ENCODE data around the gene LIN7C.

The LIN7C gene

DNA sequence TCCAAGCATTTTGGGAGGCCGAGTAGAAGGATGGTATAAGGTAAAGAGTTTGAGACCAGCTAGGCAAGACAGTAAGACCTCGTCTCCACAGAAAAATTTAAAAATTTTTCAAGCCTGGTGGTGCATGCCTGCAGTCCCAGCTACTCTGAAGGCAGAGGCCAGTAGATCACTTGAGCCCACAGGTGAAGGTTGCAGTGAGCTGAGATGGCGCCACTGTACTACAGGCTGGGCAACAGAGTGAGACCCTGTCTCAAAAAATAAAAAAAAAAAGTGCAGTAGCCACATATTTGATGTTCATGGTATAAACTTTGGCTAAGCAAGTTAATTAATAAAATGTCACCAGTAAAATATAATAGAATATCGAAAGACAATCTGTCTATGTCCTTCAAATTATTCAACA lies 60.9 kb downstream of the LIN7C start:
- no peak for DNase-seq (ENCODE audit: low read depth in 2 of 2)

DNA sequence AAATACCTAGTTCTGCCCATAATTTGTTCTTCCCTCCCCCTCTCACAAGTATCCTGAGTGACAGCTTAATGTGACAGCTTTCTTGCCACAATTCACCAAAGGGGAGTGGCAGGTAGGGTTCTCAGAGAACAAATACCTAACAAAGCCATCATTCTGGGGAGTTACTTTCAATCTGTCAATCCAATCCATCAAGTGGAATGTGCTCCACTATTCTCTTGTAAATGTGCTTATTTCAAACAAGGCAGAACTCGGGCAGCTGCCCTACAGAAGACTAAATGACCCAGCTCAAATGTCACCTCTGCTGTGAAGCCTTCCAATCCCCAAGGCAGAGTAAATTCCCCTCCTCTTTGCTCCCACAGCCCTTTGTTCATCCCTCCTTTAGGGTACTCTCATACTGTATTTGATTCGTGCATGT lies 61.8 kb downstream of the LIN7C start:
- DNase-seq (ENCODE audit: low read depth in 2 of 2) = no peak

Data from activated CD4-positive, alpha-beta T cell treated with anti-CD3 and anti-CD28 coated beads for 24 hours (primary cell).